Cardiac muscle cell (in vitro differentiated cells and primary cell): Measurements from ENCODE around the gene TPP1. TPM values are rescaled to one million over a fixed set of nuclear protein-coding genes. Genes with fewer than 3 reads are reported as not detected.
A peak's percentile ranks its signal among the peaks of the same experiment; 100 is the strongest.

Experiments used
- DNase-seq, 2 donors: peaks; one replicate each; pipeline versions ENCODE4 v3.0.0 to v3.0.0-alpha.2; 2010 to 2017; ENCODE audit warnings: low read depth in 1 of 2, low spot score in 1 of 2
- H3K27ac ChIP-seq: fragments of 200-600 bp; sonication (generic); 2 replicates; pipeline ENCODE4 v1.5.1; 2016
- H3K27me3 ChIP-seq: fragments of 200-600 bp; sonication (generic); 2 replicates; pipeline ENCODE4 v1.6.0; 2016; ENCODE audit warnings: control low read depth
- H3K36me3 ChIP-seq: fragments of 200-600 bp; sonication (generic); 2 replicates; pipeline ENCODE4 v1.5.1; 2016; ENCODE audit warnings: control low read depth
- H3K4me1 ChIP-seq: fragments of 200-600 bp; sonication (generic); 2 replicates; pipeline ENCODE4 v1.8.1; 2017; ENCODE audit warnings: low read depth, mild to moderate bottlenecking, mixed run types
- H3K4me3 ChIP-seq: fragments of 200-600 bp; sonication (generic); 2 replicates; pipeline ENCODE4 v1.5.1; 2016; ENCODE audit warnings: mild to moderate bottlenecking
- H3K9me3 ChIP-seq: fragments of 200-600 bp; sonication (generic); 2 replicates; pipeline ENCODE4 v1.5.1; 2017; ENCODE audit warnings: low read depth, mild to moderate bottlenecking, control low read depth
- polyA plus RNA-seq: library from polyadenylated mRNA; unstranded; fragments of >200 nt; fragmentation: Nextera tagmentation; extraction: Ambion mirVana; gene quantifications from 2 replicates; pipeline ENCODE4 v1.2.1, GENCODE V29; 2016
- total RNA-seq: library from RNA; depleted of rRNA; stranded (reverse); fragments of >200 nt; gene quantifications from 2 replicates; pipeline ENCODE4 v1.2.3, GENCODE V29; 2016
- TF ChIP-seq, protein P1 (sequence below): IDR thresholded peaks from 2 replicates; pipeline ENCODE4 v1.5.1; 2012; ENCODE audit warnings: low read depth, mild to moderate bottlenecking, low read length

The TPP1 gene
- total and polyA plus RNA-seq, 2 experiments from 2014 or later = 13.2 to 28.0 TPM

DNA sequence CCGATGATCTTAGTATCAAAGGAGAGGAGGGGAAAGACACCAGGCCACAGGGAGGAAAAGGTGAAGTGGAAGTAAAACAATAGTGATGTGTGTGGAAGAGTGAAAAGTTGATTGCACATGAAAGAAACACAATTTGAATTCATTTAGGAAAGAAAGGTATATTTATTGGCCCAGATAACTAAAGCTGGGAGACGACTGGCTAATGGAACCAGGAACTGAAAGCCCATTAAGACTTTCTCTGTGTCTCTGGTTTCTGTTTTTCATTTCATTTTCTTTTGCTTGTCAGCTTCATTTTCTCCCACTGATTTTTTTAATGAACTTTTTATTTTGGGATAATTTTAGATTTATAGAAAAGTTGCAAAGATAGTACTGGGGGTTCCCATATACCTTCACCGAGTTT, 41.5 kb upstream of the TPP1 start:
- DNase-seq = no peak
- Histone ChIP-seq H3K9me3 (no peaks in the 10 kb centered on the region), H3K4me1 (peaks cover 7% of the 10 kb centered on the region), H3K27me3 (no peaks in the 10 kb centered on the region), H3K27ac (no peak overlapping the region), H3K4me3 (no peak overlapping the region), H3K36me3 (no peaks in the 10 kb centered on the region)
- TF ChIP-seq, protein P1, sequence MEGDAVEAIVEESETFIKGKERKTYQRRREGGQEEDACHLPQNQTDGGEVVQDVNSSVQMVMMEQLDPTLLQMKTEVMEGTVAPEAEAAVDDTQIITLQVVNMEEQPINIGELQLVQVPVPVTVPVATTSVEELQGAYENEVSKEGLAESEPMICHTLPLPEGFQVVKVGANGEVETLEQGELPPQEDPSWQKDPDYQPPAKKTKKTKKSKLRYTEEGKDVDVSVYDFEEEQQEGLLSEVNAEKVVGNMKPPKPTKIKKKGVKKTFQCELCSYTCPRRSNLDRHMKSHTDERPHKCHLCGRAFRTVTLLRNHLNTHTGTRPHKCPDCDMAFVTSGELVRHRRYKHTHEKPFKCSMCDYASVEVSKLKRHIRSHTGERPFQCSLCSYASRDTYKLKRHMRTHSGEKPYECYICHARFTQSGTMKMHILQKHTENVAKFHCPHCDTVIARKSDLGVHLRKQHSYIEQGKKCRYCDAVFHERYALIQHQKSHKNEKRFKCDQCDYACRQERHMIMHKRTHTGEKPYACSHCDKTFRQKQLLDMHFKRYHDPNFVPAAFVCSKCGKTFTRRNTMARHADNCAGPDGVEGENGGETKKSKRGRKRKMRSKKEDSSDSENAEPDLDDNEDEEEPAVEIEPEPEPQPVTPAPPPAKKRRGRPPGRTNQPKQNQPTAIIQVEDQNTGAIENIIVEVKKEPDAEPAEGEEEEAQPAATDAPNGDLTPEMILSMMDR = no peak

DNA sequence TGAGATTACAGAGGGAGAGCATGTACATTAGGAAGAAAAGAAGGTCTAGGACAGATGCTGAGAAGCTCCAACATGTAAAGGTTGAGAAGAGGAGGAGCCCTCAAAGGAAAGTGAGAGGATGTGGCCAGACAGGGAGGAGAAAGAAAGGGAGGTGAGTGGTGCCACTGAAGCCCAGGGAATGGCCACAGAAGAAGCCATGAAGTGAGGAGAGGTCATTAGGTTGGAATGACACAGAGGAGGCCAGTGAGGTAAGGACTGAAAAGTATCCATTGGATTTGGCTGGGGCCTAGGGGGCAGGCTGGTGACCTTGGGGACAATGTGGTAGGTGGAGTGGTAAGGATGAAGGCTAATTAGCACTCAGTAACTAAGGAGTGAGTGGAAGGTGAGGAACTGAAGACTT, 39.4 kb upstream of the TPP1 start:
- no peak for DNase-seq
- Histone ChIP-seq H3K9me3 (no peaks in the 10 kb centered on the region), H3K27me3 (no peaks in the 10 kb centered on the region), H3K36me3 (no peaks in the 10 kb centered on the region), H3K4me3 (no peak overlapping the region), H3K4me1 (peaks cover 11% of the 10 kb centered on the region), H3K27ac (no peak overlapping the region)
- TF ChIP-seq, protein P1 = no peak

DNA sequence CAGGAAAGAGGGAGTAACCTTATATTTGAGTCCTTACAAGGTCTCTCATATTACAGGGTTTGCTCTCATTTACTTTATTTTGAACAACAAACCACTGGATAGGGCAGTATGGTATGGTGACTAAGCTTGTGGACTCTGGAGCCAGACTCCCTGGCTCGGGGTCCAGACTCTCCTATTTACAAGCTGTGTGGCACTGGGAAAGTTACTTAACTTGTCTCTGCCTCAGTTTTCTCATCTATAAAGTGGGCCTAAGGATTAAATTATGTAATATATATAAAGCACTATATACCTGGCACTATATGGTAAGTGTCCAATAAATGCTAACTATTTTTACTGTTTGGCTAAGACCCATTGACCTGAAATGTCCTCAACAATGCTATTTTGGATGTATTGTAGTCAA, 38.1 kb upstream of the TPP1 start:
- H3K27ac ChIP-seq = no peak overlapping the region
- no peak for DNase-seq

DNA sequence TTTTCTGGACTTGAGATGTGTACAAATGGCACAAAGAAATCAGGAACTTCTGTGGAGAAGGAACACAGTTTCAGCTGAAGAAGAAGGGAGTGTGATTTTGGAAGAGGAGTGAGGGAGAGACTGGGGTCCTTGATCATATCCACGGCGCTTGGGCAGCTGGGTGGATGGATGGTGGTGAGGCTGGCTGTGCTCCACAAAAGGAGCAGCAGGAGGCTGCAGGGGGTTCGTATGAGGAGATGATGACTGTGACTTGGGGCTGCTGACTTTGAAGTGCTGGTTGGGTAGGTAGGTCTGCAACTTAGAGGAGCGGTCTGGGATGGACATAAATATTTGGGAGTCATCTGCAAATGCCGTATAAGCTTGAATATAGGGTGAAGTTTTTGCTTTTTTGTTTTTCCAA, 37.7 kb upstream of the TPP1 start:
- Histone ChIP-seq H3K27ac (no peak overlapping the region), H3K36me3 (no peaks in the 10 kb centered on the region), H3K27me3 (no peaks in the 10 kb centered on the region), H3K4me3 (no peak overlapping the region), H3K9me3 (no peaks in the 10 kb centered on the region), H3K4me1 (peaks cover 12% of the 10 kb centered on the region)
- no peak for DNase-seq
- TF ChIP-seq, protein P1 = no peak

More for the DNA sequence above, 38.1 kb upstream of the TPP1 start:
- Histone ChIP-seq H3K4me1 (peaks cover 12% of the 10 kb centered on the region), H3K36me3 (no peaks in the 10 kb centered on the region), H3K27me3 (no peaks in the 10 kb centered on the region), H3K9me3 (no peaks in the 10 kb centered on the region), H3K4me3 (no peak overlapping the region)
- TF ChIP-seq, protein P1 = no peak

DNA sequence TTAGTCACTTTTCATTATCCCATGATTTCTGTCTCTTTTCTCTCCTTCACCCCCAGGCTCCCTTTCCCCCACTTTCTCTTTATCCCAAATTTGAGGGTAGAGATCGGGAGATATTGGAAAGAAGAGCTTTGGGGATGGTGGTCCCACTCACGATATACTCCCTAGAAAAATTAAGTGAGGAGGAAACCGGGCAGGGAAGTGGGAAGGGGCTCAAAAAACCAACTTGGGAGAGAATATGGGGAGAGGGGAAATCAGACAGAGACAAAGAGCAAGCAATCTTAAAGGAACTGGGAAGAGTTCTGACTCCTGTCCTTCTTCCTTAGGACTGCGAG, 37.3 kb upstream of the TPP1 start:
- Histone ChIP-seq H3K4me1 (peaks cover 12% of the 10 kb centered on the region), H3K36me3 (no peaks in the 10 kb centered on the region), H3K4me3 (peak overlapping the region; percentile 79), H3K9me3 (no peaks in the 10 kb centered on the region), H3K27ac (no peak overlapping the region), H3K27me3 (no peaks in the 10 kb centered on the region)
- no peak for DNase-seq
- TF ChIP-seq, protein P1 = no peak
